Adrenal gland (tissue), 12 donors: ENCODE measurements around the gene PHC2. TPM values are rescaled to one million over a fixed set of nuclear protein-coding genes. Genes with fewer than 3 reads are reported as not detected.
A peak's percentile ranks its signal among the peaks of the same experiment; 100 is the strongest.

Experiments
- DNase-seq, 7 donors: peaks; one replicate each; pipeline ENCODE4 v3.0.0-alpha.2; 2019 to 2020
- H3K27ac ChIP-seq, 5 donors: fragments of 200-600 bp; sonication (generic) in 4 of 5; 1 replicate in 3 of 5; 2 replicates in 2 of 5; pipeline versions ENCODE4 v1.5.1 to v1.8.0; 2016 to 2020; ENCODE audit warnings: mild to moderate bottlenecking in 1 of 5
- H3K27me3 ChIP-seq: fragments of 200-600 bp; 2 replicates; pipeline ENCODE4 v1.8.0; 2021
- H3K36me3 ChIP-seq, 2 donors: fragments of 200-600 bp; replicated peaks in 1 of 2; 1 replicate in 1 of 2; 2 replicates in 1 of 2; pipeline versions ENCODE4 v1.5.1 to v1.8.0; 2018 to 2022
- H3K4me1 ChIP-seq, 2 donors: fragments of 200-600 bp; replicated peaks in 1 of 2; 1 replicate in 1 of 2; 2 replicates in 1 of 2; pipeline versions ENCODE4 v1.5.1 to v1.8.0; 2018 to 2021
- H3K4me3 ChIP-seq, 4 donors: fragments of 200-600 bp; sonication (generic) in 3 of 4; one replicate each; pipeline ENCODE4 v1.5.1; 2016 to 2018
- H3K9me3 ChIP-seq, 3 donors: fragments of 200-600 bp; sonication (generic) in 1 of 3; replicated peaks in 1 of 3; 1 replicate in 2 of 3; 2 replicates in 1 of 3; pipeline versions ENCODE4 v1.5.1 to v1.8.0; 2016 to 2021
- POLR2A ChIP-seq, 2 donors: fragments of 450-650 bp; IDR thresholded peaks; one replicate each; pipeline ENCODE4 v1.6.1; 2017; ENCODE audit warnings: antibody characterized with exemption in 2 of 2, mild to moderate bottlenecking in 2 of 2, moderate library complexity in 1 of 2
- WGBS, 4 donors: extraction: QIAGEN DNeasy Blood & Tissue Kit in 2 of 4; methylation state at CpG; one replicate each; pipeline versions ENCODE4 v1.1.5 to v1.1.7; 2013 to 2017; 5-methylcytosine and 5-hydroxymethylcytosine counted together
- intact Hi-C, 2 donors: fragments of 100-400 bp; cut with DNase I; formaldehyde crosslinking; loops; one replicate each; pipeline versions ENCODE4 v1.14.1 to v1.15.0; 2022 to 2023
- polyA plus RNA-seq, 3 donors: library from polyadenylated mRNA; stranded (reverse); fragments of 200-250 nt in 2 of 3; fragments of 350-450 nt in 1 of 3; fragmentation: Illumina TruSeq in 1 of 3; extraction: RNeasy Lipid Tissue Mini Kit (QIAGEN cat#74804) in 1 of 3; gene quantifications; one replicate each; pipeline ENCODE4 v1.2.3, GENCODE V29; 2013 to 2014
- total RNA-seq, 9 donors: library from RNA; depleted of rRNA in 4 of 9; stranded (reverse); fragments of >200 nt in 4 of 9; fragments of 120-200 nt in 1 of 9; fragmentation: NEBNext Ultra II Directional in 1 of 9; extraction: Animal tissue kit (Norgen Biotek cat#: 25700) in 1 of 9; gene quantifications; one replicate each; pipeline versions ENCODE4 v1.1.0 to v1.2.4, GENCODE V29; 2013 to 2023
- TF ChIP-seq, protein P1 (sequence below), 6 experiments: fragments of 450-650 bp in 4 of 6; fragments of 200-600 bp in 2 of 6; sonication (generic) in 1 of 6; IDR thresholded peaks; 1 replicate in 5 of 6; 2 replicates in 1 of 6; pipeline versions ENCODE4 v1.5.1 to v1.8.0; 2016 to 2021; ENCODE audit warnings: antibody characterized with exemption in 6 of 6, mild to moderate bottlenecking in 2 of 6, moderate library complexity in 1 of 6
- donor health status: healthy with polysubstance abuse.
- donor health status: Bipolar disorder and iron deficiency.
- donor health status: DM: yes; HTN: yes; CAD: no.
- donor health status: DM: no; HTN: no; CAD: no.
- donor health status: DM: no; HTN: no; CAD: no.
- donor health status: DM: yes; HTN: yes; CAD: no.

PHC2 gene
- total and polyA plus RNA-seq, 12 donors = 24.9 to 164 (median 112) TPM

DNA sequence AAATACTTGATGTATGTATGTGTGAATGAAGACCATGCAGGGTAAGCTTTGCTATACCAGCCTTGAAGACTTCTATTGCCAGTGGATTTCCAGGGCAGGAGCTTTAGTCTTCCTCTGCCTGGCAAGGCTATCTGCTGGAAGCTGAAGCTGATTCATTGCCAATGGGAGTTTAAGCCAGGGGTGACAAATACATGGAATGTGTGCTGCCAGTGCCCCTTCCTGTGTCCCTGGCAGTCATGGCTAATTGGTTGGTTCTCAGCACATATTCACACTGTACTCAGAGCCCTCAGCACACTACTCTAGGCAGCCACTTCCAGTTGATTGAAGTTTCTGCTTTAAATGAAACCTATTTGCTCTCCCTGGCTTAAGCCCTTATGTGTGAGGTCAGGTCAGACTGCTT, 43.0 kb upstream of the PHC2 start:
- intact Hi-C loops = loop anchor here (5.0 to 10.0 kb wide), 2 partner anchors 138 to 141 kb away; no protein-coding TSS in a partner anchor
- H3K27ac ChIP-seq = peak overlapping the region in 1 of 5 donors; percentile 5
- H3K36me3 ChIP-seq = no peaks in the 10 kb centered on the region
- H3K4me3 ChIP-seq = peak overlapping the region in 1 of 4 donors; percentile 74
- no peaks in the 10 kb centered on the region for H3K9me3 ChIP-seq
- peaks cover 9 to 28% of the 10 kb centered on the region in 2 donors for H3K4me1 ChIP-seq
- DNase-seq = peak in 6 of 7 donors; percentile 45 to 60 (median 50)
- TF ChIP-seq POLR2A (IDR thresholded peaks at IDR 0.05) = no peak
- TF ChIP-seq, protein P1, sequence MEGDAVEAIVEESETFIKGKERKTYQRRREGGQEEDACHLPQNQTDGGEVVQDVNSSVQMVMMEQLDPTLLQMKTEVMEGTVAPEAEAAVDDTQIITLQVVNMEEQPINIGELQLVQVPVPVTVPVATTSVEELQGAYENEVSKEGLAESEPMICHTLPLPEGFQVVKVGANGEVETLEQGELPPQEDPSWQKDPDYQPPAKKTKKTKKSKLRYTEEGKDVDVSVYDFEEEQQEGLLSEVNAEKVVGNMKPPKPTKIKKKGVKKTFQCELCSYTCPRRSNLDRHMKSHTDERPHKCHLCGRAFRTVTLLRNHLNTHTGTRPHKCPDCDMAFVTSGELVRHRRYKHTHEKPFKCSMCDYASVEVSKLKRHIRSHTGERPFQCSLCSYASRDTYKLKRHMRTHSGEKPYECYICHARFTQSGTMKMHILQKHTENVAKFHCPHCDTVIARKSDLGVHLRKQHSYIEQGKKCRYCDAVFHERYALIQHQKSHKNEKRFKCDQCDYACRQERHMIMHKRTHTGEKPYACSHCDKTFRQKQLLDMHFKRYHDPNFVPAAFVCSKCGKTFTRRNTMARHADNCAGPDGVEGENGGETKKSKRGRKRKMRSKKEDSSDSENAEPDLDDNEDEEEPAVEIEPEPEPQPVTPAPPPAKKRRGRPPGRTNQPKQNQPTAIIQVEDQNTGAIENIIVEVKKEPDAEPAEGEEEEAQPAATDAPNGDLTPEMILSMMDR (IDR thresholded peaks at IDR 0.05) = no peak
- no peaks in the 10 kb centered on the region for H3K27me3 ChIP-seq

DNA sequence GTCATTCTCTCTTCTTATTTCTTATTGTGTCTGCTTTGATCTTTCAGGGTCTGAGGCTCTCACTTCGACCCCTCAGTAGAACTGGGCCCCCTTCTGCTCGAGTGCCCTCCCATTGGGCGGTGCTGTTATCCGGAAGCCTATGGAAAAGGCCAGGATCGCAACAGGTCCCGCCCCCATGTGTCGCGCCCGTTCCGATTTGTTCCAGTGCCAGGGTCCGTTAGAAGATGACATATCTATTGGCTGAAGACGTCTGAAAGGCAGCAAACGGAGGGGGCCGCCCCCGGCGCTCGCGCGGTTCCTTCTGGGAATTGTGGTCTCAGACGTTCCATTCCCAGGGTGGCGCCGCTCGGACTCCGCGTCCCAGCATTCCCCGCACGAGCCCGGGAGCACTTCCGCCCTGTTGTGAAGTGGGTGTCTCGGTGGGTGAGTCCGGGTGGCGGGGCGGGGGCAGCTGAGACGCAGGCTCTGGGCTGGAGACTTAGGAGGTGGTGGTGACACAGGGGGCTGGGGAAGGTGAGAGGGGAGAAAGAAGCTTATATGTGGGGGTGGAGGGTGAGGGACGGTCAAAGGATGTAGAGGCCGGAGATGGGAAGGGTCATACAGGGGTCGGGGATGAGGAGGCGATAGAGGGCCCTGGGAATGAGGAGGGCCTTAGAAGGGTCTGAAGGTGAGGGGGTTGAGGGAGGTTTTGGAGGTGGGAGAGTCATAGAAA, 41.5 kb upstream of the PHC2 start, which contains the start of gene ZSCAN20:
TSS of gene ZSCAN20 (plus strand) at position 377 of the 712 bp plus-strand sequence. CDS start 6,644 bp downstream, outside the sequence.
- peak within 1 kb of the TSS in 3 of 4 donors; percentile 44 to 82 (median 74) for H3K4me3 ChIP-seq
- H3K27ac ChIP-seq = peak within 1 kb of the TSS in 3 of 5 donors; percentile 48 to 68 (median 58)
- intact Hi-C loops = loop anchor here (5.0 to 10.0 kb wide), 2 partner anchors 140 to 142 kb away; no protein-coding TSS in a partner anchor

DNA sequence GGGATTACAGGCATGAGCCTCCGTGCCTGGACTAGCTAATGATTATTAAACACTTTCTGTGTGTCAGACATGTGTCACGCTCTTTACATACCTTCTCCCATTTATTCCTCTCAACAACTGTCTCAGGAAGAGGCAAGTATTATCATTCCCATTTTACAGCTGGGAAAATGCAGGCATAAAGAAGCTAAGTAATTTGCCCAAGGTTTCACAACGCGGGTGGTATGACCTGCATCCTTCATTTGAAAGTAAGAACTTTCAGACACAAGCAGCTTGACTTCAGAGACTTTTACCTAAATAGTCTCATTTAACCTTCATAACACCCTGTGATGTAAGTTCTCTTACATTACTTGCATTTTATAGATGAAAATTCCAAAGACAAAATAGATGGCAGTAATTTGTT, 40.5 kb upstream of the PHC2 start:
- H3K27ac ChIP-seq = peak overlapping the region in 1 of 5 donors; percentile 68

More for the DNA sequence above, 41.5 kb upstream of the PHC2 start, which contains the start of gene ZSCAN20:
- Histone ChIP-seq H3K4me1 (peaks cover 9 to 28% of the 10 kb centered on the region in 2 donors), H3K27me3 (no peaks in the 10 kb centered on the region), H3K36me3 (no peaks in the 10 kb centered on the region), H3K9me3 (no peaks in the 10 kb centered on the region)
- TF ChIP-seq, protein P1 (IDR thresholded peaks at IDR 0.05) = no peak
- peak in 1 of 2 donors; percentile 30 for TF ChIP-seq POLR2A (IDR thresholded peaks at IDR 0.05)
- DNase-seq = peak; percentile 96 to 100 (median 98)
- 0 to 1% (median 1%) methylated on average over 14 to 38 of the region's 38 CpGs for WGBS, 4 donors

DNA sequence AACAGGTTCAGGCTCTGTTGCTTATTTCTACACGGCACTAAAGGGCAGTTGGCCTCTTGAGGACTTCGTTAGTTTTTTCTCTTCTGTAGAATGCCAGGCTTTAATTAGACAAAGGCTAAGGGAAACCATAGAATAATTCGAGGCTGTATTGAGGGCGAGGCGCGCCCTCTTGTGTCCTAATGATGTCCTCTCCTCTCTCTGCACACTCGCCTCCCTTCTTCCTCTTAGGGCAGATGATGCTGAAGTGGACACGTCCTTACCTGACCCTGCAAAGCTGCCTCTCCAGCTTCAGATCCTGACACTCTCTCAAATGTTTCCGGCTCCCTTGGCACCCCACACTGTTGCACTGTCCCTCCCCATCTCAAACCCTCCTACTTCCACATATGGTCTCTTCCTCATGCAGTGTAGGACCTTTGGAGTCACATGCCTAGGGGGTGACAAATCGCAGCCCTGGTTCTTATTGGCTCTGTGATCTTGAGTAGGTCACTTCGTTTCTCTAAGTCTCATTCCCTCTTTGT, 39.7 kb upstream of the PHC2 start:
- 3 to 5% (median 3%) methylated on average over 11 of the region's 11 CpGs for WGBS, 4 donors
- no peaks in the 10 kb centered on the region for H3K36me3 ChIP-seq
- H3K27ac ChIP-seq = no peak overlapping the region
- intact Hi-C loops = loop anchor here (5.0 to 10.0 kb wide), 2 partner anchors 142 to 144 kb away; no protein-coding TSS in a partner anchor
- H3K4me1 ChIP-seq = peaks cover 9 to 28% of the 10 kb centered on the region in 2 donors
- no peaks in the 10 kb centered on the region for H3K9me3 ChIP-seq
- H3K4me3 ChIP-seq = no peak overlapping the region
- TF ChIP-seq, protein P1 (IDR thresholded peaks at IDR 0.05) = peak; percentile 76 to 91 (median 84)
- no peak for TF ChIP-seq POLR2A (IDR thresholded peaks at IDR 0.05)
- DNase-seq = peak; percentile 72 to 95 (median 85)
- H3K27me3 ChIP-seq = no peaks in the 10 kb centered on the region

More for the DNA sequence above, 40.5 kb upstream of the PHC2 start:
- no peak for DNase-seq
- Histone ChIP-seq H3K4me3 (no peak overlapping the region), H3K4me1 (peaks cover 9 to 28% of the 10 kb centered on the region in 2 donors), H3K9me3 (no peaks in the 10 kb centered on the region), H3K36me3 (no peaks in the 10 kb centered on the region), H3K27me3 (no peaks in the 10 kb centered on the region)
- intact Hi-C loops = loop anchor here (5.0 to 10.0 kb wide), 2 partner anchors 141 to 143 kb away; no protein-coding TSS in a partner anchor
- no peak for TF ChIP-seq POLR2A (IDR thresholded peaks at IDR 0.05)
- TF ChIP-seq, protein P1 (IDR thresholded peaks at IDR 0.05) = no peak
- WGBS, 4 donors = 61 to 82% (median 80%) methylated on average over 4 of the region's 4 CpGs
